Right lobe of liver (tissue), 4 donors: ENCODE data around the gene FKRP.

ENCODE experiments used
- POLR2A ChIP-seq: fragments of 450-650 bp; IDR thresholded peaks from one replicate; pipeline ENCODE4 v1.6.1; 2017; ENCODE audit warnings: antibody characterized with exemption, mild to moderate bottlenecking
- TF ChIP-seq, protein P1 (sequence below), 4 donors: fragments of 200-600 bp in 3 of 4; fragments of 450-650 bp in 1 of 4; IDR thresholded peaks; one replicate each; pipeline versions ENCODE4 v1.5.1 to v1.8.0; 2016 to 2022; ENCODE audit warnings: antibody characterized with exemption in 4 of 4, mild to moderate bottlenecking in 2 of 4
- donor health status: DM: no; HTN: no; CAD: no.
- donor health status: DM: no; HTN: no; CAD: no.
- donor health status: DM: no; HTN: yes; CAD: no.

DNA sequence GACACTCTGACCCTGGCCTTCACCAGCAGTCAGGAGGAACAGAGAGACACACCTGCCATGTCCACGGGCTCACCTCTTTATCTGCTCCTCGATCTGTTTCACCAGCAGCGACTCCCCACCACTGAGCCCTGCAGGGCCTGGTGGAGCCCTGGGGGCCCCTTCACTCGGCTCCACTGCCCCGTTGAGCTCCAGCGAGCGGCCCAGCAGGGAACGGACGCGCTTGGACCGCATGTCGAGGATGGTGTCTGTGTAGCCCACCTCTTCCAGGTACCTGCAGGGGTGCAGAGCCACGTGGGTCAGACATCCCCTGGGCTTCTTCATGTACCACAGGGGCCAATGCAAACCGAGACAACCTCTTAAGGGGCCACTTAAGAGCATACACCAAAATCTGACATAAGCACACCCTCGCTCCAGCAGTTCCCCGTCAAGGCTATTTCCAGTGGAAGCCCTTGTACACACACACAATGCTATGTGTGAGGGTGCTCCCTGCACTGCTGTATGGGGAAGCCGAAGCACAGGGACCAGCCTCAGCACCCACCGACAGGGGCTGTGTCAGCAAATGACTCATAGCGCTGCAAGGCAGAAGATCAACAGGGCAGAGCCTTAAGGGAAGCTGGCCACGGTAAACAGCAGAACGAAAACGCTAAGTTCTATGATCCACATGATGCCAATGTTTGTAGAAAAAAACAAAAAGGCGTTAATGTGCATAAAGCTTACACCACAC is 12.7 kb upstream of the FKRP start:
- TF ChIP-seq, protein P1, sequence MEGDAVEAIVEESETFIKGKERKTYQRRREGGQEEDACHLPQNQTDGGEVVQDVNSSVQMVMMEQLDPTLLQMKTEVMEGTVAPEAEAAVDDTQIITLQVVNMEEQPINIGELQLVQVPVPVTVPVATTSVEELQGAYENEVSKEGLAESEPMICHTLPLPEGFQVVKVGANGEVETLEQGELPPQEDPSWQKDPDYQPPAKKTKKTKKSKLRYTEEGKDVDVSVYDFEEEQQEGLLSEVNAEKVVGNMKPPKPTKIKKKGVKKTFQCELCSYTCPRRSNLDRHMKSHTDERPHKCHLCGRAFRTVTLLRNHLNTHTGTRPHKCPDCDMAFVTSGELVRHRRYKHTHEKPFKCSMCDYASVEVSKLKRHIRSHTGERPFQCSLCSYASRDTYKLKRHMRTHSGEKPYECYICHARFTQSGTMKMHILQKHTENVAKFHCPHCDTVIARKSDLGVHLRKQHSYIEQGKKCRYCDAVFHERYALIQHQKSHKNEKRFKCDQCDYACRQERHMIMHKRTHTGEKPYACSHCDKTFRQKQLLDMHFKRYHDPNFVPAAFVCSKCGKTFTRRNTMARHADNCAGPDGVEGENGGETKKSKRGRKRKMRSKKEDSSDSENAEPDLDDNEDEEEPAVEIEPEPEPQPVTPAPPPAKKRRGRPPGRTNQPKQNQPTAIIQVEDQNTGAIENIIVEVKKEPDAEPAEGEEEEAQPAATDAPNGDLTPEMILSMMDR (IDR thresholded peaks at IDR 0.05) = no peak
- TF ChIP-seq POLR2A = no peak
